Measurements from ENCODE around the gene PTGR3. TPM values are rescaled to one million over a fixed set of nuclear protein-coding genes. Genes with fewer than 3 reads are reported as not detected.

Gene PTGR3
- total and polyA plus RNA-seq, 2 experiments from 2014 or later, result 24.4 to 25.7 TPM

GRCh38 chr18:75252136-75252535 is 43.2 kb upstream of the PTGR3 start:
- H3K4me2 ChIP-seq, result no peak overlapping the region
- TF ChIP-seq EZH2phosphoT487 (IDR thresholded peaks at IDR 0.05; ENCODE audit: low read depth, severe bottlenecking, unreplicated experiment) (no peak), CTCF (IDR thresholded peaks at IDR 0.05; ENCODE audit: poor library complexity) (no peak), EZH2 (IDR thresholded peaks at IDR 0.05; ENCODE audit: borderline replicate concordance) (no peak)
- H3K27ac ChIP-seq, result no peak overlapping the region
- no peak for DNase-seq (ENCODE audit: low spot score)
- no peaks in the 10 kb centered on the region for H3K9me2 ChIP-seq (replicated peaks; ENCODE audit: insufficient read depth)
- H3K79me2 ChIP-seq, result peaks cover 90% of the 10 kb centered on the region
- H4K20me1 ChIP-seq (ENCODE audit: insufficient read depth, poor library complexity, severe bottlenecking), result peaks cover 6% of the 10 kb centered on the region
- H3K4me1 ChIP-seq (ENCODE audit: insufficient read depth), result peaks cover 12% of the 10 kb centered on the region
- 85% methylated on average over 2 of the region's 2 CpGs for WGBS (ENCODE audit: low lambda C conversion rate, missing lambda C conversion rate)
- H3K27me3 ChIP-seq, result no peaks in the 10 kb centered on the region
- H2AFZ ChIP-seq, result no peak overlapping the region
- no peaks in the 10 kb centered on the region for H3K36me3 ChIP-seq (replicated peaks; ENCODE audit: insufficient read depth, low read depth)
- no peaks in the 10 kb centered on the region for H3K9me3 ChIP-seq (ENCODE audit: low read depth)
- no peak overlapping the region for H3K4me3 ChIP-seq

DNA sequence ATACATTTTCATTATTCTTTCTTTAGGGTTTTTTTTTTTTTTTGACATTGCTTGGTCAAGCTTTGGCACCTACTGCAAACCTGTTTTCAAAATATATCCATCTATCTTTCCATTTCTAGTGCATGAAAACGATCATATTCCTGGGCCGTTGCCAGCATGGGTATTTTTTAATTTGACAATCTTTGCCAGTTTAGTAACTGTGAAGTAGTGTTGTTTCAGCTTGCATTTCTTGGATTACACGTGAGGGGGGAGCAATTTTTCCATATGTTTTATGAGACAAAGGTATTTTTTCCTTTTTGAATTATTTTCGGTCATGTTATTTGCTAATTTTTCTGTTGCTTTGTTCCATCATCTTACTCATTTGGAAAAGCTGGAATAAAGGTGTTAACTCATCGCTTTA is 42.5 kb upstream of the PTGR3 start:
- Histone ChIP-seq H2AFZ (no peak overlapping the region), H3K4me1 (ENCODE audit: insufficient read depth) (peaks cover 19% of the 10 kb centered on the region), H4K20me1 (ENCODE audit: insufficient read depth, poor library complexity, severe bottlenecking) (peaks cover 6% of the 10 kb centered on the region), H3K36me3 (replicated peaks; ENCODE audit: insufficient read depth, low read depth) (no peaks in the 10 kb centered on the region), H3K79me2 (peaks cover 87% of the 10 kb centered on the region), H3K27me3 (no peaks in the 10 kb centered on the region), H3K9me2 (replicated peaks; ENCODE audit: insufficient read depth) (no peaks in the 10 kb centered on the region), H3K4me2 (no peak overlapping the region), H3K4me3 (no peak overlapping the region), H3K27ac (no peak overlapping the region), H3K9me3 (ENCODE audit: low read depth) (no peaks in the 10 kb centered on the region)
- DNase-seq (ENCODE audit: low spot score), result no peak
- WGBS (ENCODE audit: low lambda C conversion rate, missing lambda C conversion rate), result 95% methylated on average over 5 of the region's 5 CpGs
- no peak for TF ChIP-seq CTCF (IDR thresholded peaks at IDR 0.05; ENCODE audit: poor library complexity)
- no peak for TF ChIP-seq EZH2 (IDR thresholded peaks at IDR 0.05; ENCODE audit: borderline replicate concordance)
- TF ChIP-seq EZH2phosphoT487 (IDR thresholded peaks at IDR 0.05; ENCODE audit: low read depth, severe bottlenecking, unreplicated experiment), result no peak

DNA sequence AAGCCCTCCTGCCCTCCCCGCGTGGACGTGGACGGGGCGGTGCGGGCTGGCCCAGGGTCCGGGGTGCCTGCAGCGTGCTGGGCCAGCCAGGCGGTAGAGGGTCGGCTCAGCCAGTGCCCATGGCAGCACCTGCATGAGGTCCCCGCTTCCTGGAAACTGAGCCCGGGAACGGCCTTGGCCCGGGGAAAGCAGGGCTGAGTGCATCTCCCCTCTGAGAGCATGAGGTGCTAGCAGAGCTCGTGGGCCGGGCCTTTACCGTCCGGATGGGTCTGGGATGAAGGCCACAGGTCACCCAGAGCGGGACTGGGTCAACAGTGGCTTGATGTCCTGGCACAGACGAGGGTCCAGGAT is 41.5 kb upstream of the PTGR3 start:
- H3K36me3 ChIP-seq (replicated peaks; ENCODE audit: insufficient read depth, low read depth), result no peaks in the 10 kb centered on the region
- WGBS (ENCODE audit: low lambda C conversion rate, missing lambda C conversion rate), result 98% methylated on average over 20 of the region's 20 CpGs
- H4K20me1 ChIP-seq (ENCODE audit: insufficient read depth, poor library complexity, severe bottlenecking), result peaks cover 6% of the 10 kb centered on the region
- H3K79me2 ChIP-seq, result peaks cover 84% of the 10 kb centered on the region
- H3K27me3 ChIP-seq, result no peaks in the 10 kb centered on the region
- H3K4me3 ChIP-seq, result no peak overlapping the region
- no peaks in the 10 kb centered on the region for H3K9me3 ChIP-seq (ENCODE audit: low read depth)
- no peak for DNase-seq (ENCODE audit: low spot score)
- TF ChIP-seq EZH2phosphoT487 (IDR thresholded peaks at IDR 0.05; ENCODE audit: low read depth, severe bottlenecking, unreplicated experiment), result no peak
- no peak for TF ChIP-seq CTCF (IDR thresholded peaks at IDR 0.05; ENCODE audit: poor library complexity)
- TF ChIP-seq EZH2 (IDR thresholded peaks at IDR 0.05; ENCODE audit: borderline replicate concordance), result no peak
- peaks cover 28% of the 10 kb centered on the region for H3K4me1 ChIP-seq (ENCODE audit: insufficient read depth)
- H3K9me2 ChIP-seq (replicated peaks; ENCODE audit: insufficient read depth), result no peaks in the 10 kb centered on the region
- no peak overlapping the region for H2AFZ ChIP-seq
- H3K4me2 ChIP-seq, result no peak overlapping the region
- H3K27ac ChIP-seq, result no peak overlapping the region

Measured in hepatocyte (in vitro differentiated cells).